ENCODE measurements around the gene CTNNA2.

GRCh38 chr2:80061881-80062280, 549.0 kb downstream of the CTNNA2 start:
- TF ChIP-seq TAF1 (IDR thresholded peaks at IDR 0.05; ENCODE audit: borderline replicate concordance, insufficient read depth, low read length): no peak
- no peak for TF ChIP-seq POLR2AphosphoS5 (IDR thresholded peaks at IDR 0.05; ENCODE audit: low read depth, low read length)
